HEK293 (cell line): ENCODE data around the gene NDUFS7.

Experiments
- GFI1B ChIP-seq: fragments of 450-650 bp; formaldehyde crosslinking; IDR thresholded peaks from 2 replicates; pipeline ENCODE4 v1.5.1; 2016; ENCODE audit warnings: missing biosample characterization, missing genetic modification characterization
- GLI4 ChIP-seq: fragments of 450-650 bp; formaldehyde crosslinking; IDR thresholded peaks from 2 replicates; pipeline ENCODE4 v1.5.1; 2016; ENCODE audit warnings: missing biosample characterization, missing genetic modification characterization
- HOXD13 ChIP-seq: sonication (generic); formaldehyde crosslinking; IDR thresholded peaks from 2 replicates; pipeline ENCODE4 v1.8.0; 2022; ENCODE audit warnings: missing genetic modification reagents, borderline replicate concordance
- IKZF3 ChIP-seq: fragments of 450-650 bp; IDR thresholded peaks from 2 replicates; pipeline ENCODE4 v1.5.0; 2018; ENCODE audit warnings: missing biosample characterization, mild to moderate bottlenecking, missing genetic modification characterization, moderate library complexity
- INSM2 ChIP-seq: fragments of 450-650 bp; formaldehyde crosslinking; IDR thresholded peaks from 2 replicates; pipeline ENCODE4 v1.5.1; 2016; ENCODE audit warnings: missing biosample characterization, missing genetic modification characterization
- OVOL3 ChIP-seq: fragments of 450-650 bp; formaldehyde crosslinking; IDR thresholded peaks from 2 replicates; pipeline ENCODE4 v1.5.1; 2016; ENCODE audit warnings: missing biosample characterization, missing genetic modification characterization
- PRDM6 ChIP-seq: fragments of 450-650 bp; formaldehyde crosslinking; IDR thresholded peaks from 2 replicates; pipeline ENCODE4 v1.5.1; 2017; ENCODE audit warnings: missing biosample characterization, missing genetic modification characterization
- REPIN1 ChIP-seq: fragments of 450-650 bp; formaldehyde crosslinking; IDR thresholded peaks from 2 replicates; pipeline ENCODE4 v1.5.1; 2017; ENCODE audit warnings: missing biosample characterization, missing genetic modification characterization, low read depth
- TCF7L2 ChIP-seq: IDR thresholded peaks from 2 replicates; pipeline ENCODE4 v1.6.1; 2011; ENCODE audit warnings: low read depth, mild to moderate bottlenecking, inconsistent platforms, low read length, moderate library complexity, borderline replicate concordance
- ZBTB20 ChIP-seq: fragments of 450-650 bp; formaldehyde crosslinking; IDR thresholded peaks from 2 replicates; pipeline ENCODE4 v1.5.1; 2016; ENCODE audit warnings: missing biosample characterization, missing genetic modification characterization
- ZBTB48 ChIP-seq: fragments of 450-650 bp; formaldehyde crosslinking; IDR thresholded peaks from 2 replicates; pipeline ENCODE4 v1.5.1; 2016; ENCODE audit warnings: missing biosample characterization, missing genetic modification characterization
- ZBTB49 ChIP-seq: fragments of 450-650 bp; formaldehyde crosslinking; IDR thresholded peaks from 2 replicates; pipeline ENCODE4 v1.5.1; 2016; ENCODE audit warnings: missing biosample characterization, missing genetic modification characterization, low read depth
- ZFP3 ChIP-seq: fragments of 450-650 bp; formaldehyde crosslinking; IDR thresholded peaks from 2 replicates; pipeline ENCODE4 v1.5.1; 2016; ENCODE audit warnings: low read depth, missing biosample characterization, missing genetic modification characterization
- ZFP69B ChIP-seq: fragments of 450-650 bp; formaldehyde crosslinking; IDR thresholded peaks from 2 replicates; pipeline ENCODE4 v1.5.1; 2016; ENCODE audit warnings: missing biosample characterization, missing genetic modification characterization
- ZNF10 ChIP-seq: fragments of 450-650 bp; formaldehyde crosslinking; IDR thresholded peaks from 2 replicates; pipeline ENCODE4 v1.5.1; 2017; ENCODE audit warnings: missing biosample characterization, missing genetic modification characterization
- ZNF148 ChIP-seq: fragments of 450-650 bp; formaldehyde crosslinking; IDR thresholded peaks from 2 replicates; pipeline ENCODE4 v1.5.0; 2017; ENCODE audit warnings: missing biosample characterization, missing genetic modification characterization, borderline replicate concordance
- ZNF19 ChIP-seq: fragments of 450-650 bp; formaldehyde crosslinking; IDR thresholded peaks from 2 replicates; pipeline ENCODE4; 2016; ENCODE audit warnings: missing biosample characterization, missing genetic modification characterization, low read depth
- ZNF302 ChIP-seq: fragments of 450-650 bp; formaldehyde crosslinking; IDR thresholded peaks from 2 replicates; pipeline ENCODE4 v1.5.1; 2016; ENCODE audit warnings: missing biosample characterization, missing genetic modification characterization, low read depth
- ZNF366 ChIP-seq: fragments of 450-650 bp; formaldehyde crosslinking; conservative IDR thresholded peaks from 2 replicates; pipeline ENCODE4 v1.5.1; 2016; ENCODE audit warnings: missing biosample characterization, missing genetic modification characterization
- ZNF513 ChIP-seq: fragments of 450-650 bp; IDR thresholded peaks from 2 replicates; pipeline ENCODE4 v1.5.1; 2018; ENCODE audit warnings: missing biosample characterization, missing genetic modification characterization
- ZNF529 ChIP-seq: fragments of 450-650 bp; formaldehyde crosslinking; IDR thresholded peaks from 2 replicates; pipeline ENCODE4 v1.5.1; 2017; ENCODE audit warnings: missing genetic modification characterization, missing biosample characterization; ENCODE audit not compliant: insufficient replicate concordance
- ZNF610 ChIP-seq: fragments of 450-650 bp; formaldehyde crosslinking; IDR thresholded peaks from 2 replicates; pipeline ENCODE4 v1.5.1; 2016; ENCODE audit warnings: missing biosample characterization, missing genetic modification characterization, borderline replicate concordance
- ZNF626 ChIP-seq: fragments of 450-650 bp; sonication (Bioruptor Pico); formaldehyde crosslinking; IDR thresholded peaks from 2 replicates; pipeline ENCODE4 v1.5.1; 2018; ENCODE audit warnings: missing biosample characterization, missing genetic modification characterization, inconsistent platforms
- ZNF692 ChIP-seq: fragments of 450-650 bp; formaldehyde crosslinking; IDR thresholded peaks from 2 replicates; pipeline ENCODE4 v1.5.1; 2016; ENCODE audit warnings: missing biosample characterization, missing genetic modification characterization
- ZNF792 ChIP-seq: fragments of 450-650 bp; formaldehyde crosslinking; IDR thresholded peaks from 2 replicates; pipeline ENCODE4 v1.5.1; 2016; ENCODE audit warnings: missing biosample characterization, missing genetic modification characterization
- ZSCAN18 ChIP-seq: fragments of 450-650 bp; formaldehyde crosslinking; IDR thresholded peaks from 2 replicates; pipeline ENCODE4 v1.5.1; 2016; ENCODE audit warnings: missing biosample characterization, missing genetic modification characterization

Gene NDUFS7

GRCh38 chr19:1361601-1362386, 21.9 kb upstream of the NDUFS7 start (continued):
- TF ChIP-seq PRDM6 (tag by site-specific recombination), result peak; percentile 86
- TF ChIP-seq HOXD13, result no peak
- TF ChIP-seq ZNF19 (tag by site-specific recombination), result no peak
- 0 out of 2 replicates have a peak, but pooled peaks have one; percentile 16 for TF ChIP-seq ZFP69B
- peak; percentile 44; the same call in 1 of the 2 replicates for TF ChIP-seq ZNF692
- no peak for TF ChIP-seq ZNF626 (tag by site-specific recombination)
- peak; percentile 84; the same call in 1 of the 2 replicates for TF ChIP-seq ZNF148 (tag by site-specific recombination)
- no peak for TF ChIP-seq TCF7L2
- no peak for TF ChIP-seq ZNF529
- peak; percentile 68 for TF ChIP-seq IKZF3 (tag by site-specific recombination)
- no peak for TF ChIP-seq GFI1B (tag by site-specific recombination)
- no peak for TF ChIP-seq ZSCAN18
- TF ChIP-seq ZNF610 (tag by site-specific recombination), result no peak
- no peak for TF ChIP-seq ZBTB48
- no peak for TF ChIP-seq ZFP3
- TF ChIP-seq INSM2 (tag by site-specific recombination), result peak; percentile 79
- no peak for TF ChIP-seq ZNF10
- no peak for TF ChIP-seq ZBTB49 (tag by site-specific recombination)
- no peak for TF ChIP-seq GLI4 (tag by site-specific recombination)
- TF ChIP-seq REPIN1 (tag by site-specific recombination), result no peak
- no peak for TF ChIP-seq ZNF302
- TF ChIP-seq OVOL3, result no peak
- peak; percentile 86 for TF ChIP-seq ZNF366 (tag by site-specific recombination)
- no peak for TF ChIP-seq ZNF792 (tag by site-specific recombination)
- TF ChIP-seq ZNF513, result peak; percentile 83
- no peak for TF ChIP-seq ZBTB20 (tag by site-specific recombination)
